ENCODE data around the gene AGXT2.

AGXT2 gene

DNA sequence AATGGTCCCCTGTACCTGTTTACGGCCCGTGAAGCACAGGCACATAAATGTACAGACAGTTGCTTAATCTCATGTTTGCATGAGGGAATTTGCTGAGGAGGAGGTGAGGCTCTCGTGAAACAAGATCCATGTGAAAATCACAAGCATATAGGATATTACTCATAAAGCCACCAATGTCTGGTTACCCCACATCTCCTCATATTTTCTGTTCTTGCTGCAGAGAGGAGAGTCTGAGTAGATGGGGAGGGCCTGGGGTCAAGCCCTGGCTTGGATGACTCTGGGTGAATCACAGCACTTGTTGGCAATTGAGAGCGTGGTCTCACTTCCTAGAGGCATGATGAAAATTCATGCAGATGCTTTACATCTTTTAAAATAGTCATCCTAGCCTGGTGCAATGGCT lies 975 bp downstream of the AGXT2 start:
- Histone ChIP-seq H3K4me1 (ENCODE audit: low read length) (no peaks in the 10 kb centered on the region), H3K27ac (ENCODE audit: low read length) (no peak overlapping the region), H3K4me2 (ENCODE audit: low read depth, low read length) (no peak overlapping the region), H2AFZ (ENCODE audit: low read length) (no peak overlapping the region), H3K79me2 (ENCODE audit: low read length) (no peaks in the 10 kb centered on the region), H3K9me2 (replicated peaks; ENCODE audit: insufficient read depth, low read length) (no peaks in the 10 kb centered on the region), H3K36me3 (replicated peaks; ENCODE audit: insufficient read depth, low read length) (no peaks in the 10 kb centered on the region), H3F3A (ENCODE audit: insufficient read depth, low read length) (no peaks in the 10 kb centered on the region), H3K9ac (ENCODE audit: low read length) (no peak overlapping the region), H3K9me3 (replicated peaks; ENCODE audit: insufficient read depth, low read length) (no peaks in the 10 kb centered on the region), H3K4me3 (ENCODE audit: low read length) (no peak overlapping the region), H3K27me3 (replicated peaks; ENCODE audit: insufficient read depth, low read length) (no peaks in the 10 kb centered on the region), H4K20me1 (ENCODE audit: insufficient read depth, low read length) (no peaks in the 10 kb centered on the region)
- TF ChIP-seq EZH2 (optimal IDR thresholded peaks at IDR 0.05; ENCODE audit: low read depth, low read length) (no peak), EZH2phosphoT487 (IDR thresholded peaks at IDR 0.05; ENCODE audit: low read length) (no peak)
- TF ChIP-seq, protein P1, sequence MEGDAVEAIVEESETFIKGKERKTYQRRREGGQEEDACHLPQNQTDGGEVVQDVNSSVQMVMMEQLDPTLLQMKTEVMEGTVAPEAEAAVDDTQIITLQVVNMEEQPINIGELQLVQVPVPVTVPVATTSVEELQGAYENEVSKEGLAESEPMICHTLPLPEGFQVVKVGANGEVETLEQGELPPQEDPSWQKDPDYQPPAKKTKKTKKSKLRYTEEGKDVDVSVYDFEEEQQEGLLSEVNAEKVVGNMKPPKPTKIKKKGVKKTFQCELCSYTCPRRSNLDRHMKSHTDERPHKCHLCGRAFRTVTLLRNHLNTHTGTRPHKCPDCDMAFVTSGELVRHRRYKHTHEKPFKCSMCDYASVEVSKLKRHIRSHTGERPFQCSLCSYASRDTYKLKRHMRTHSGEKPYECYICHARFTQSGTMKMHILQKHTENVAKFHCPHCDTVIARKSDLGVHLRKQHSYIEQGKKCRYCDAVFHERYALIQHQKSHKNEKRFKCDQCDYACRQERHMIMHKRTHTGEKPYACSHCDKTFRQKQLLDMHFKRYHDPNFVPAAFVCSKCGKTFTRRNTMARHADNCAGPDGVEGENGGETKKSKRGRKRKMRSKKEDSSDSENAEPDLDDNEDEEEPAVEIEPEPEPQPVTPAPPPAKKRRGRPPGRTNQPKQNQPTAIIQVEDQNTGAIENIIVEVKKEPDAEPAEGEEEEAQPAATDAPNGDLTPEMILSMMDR (IDR thresholded peaks at IDR 0.05; ENCODE audit: low read length), result no peak
- DNase-seq, result no peak

DNA sequence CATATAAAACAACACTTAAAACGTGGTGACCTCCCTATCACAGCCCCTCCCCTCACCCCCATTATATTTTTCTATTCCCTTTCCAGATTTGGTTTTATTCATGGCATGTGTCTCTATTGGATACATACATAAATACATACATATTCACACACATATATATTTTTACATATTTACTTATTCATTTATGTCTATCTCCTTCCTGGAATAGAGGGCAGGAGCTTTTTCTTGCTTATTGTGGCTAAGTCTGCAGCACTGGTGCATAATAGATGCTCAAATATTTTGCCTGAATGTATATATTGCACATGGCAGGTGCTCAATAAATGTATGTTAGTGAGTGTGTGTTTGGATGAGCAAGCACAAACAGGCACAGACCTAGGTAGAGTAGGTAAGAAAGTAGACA lies 2.5 kb downstream of the AGXT2 start:
- Histone ChIP-seq H4K20me1 (ENCODE audit: insufficient read depth, low read length) (no peaks in the 10 kb centered on the region), H3K4me1 (ENCODE audit: low read length) (no peaks in the 10 kb centered on the region), H3K27me3 (replicated peaks; ENCODE audit: insufficient read depth, low read length) (no peaks in the 10 kb centered on the region), H3K9me2 (replicated peaks; ENCODE audit: insufficient read depth, low read length) (no peaks in the 10 kb centered on the region), H3K4me2 (ENCODE audit: low read depth, low read length) (no peak overlapping the region), H3K79me2 (ENCODE audit: low read length) (no peaks in the 10 kb centered on the region), H2AFZ (ENCODE audit: low read length) (no peak overlapping the region), H3K36me3 (replicated peaks; ENCODE audit: insufficient read depth, low read length) (no peaks in the 10 kb centered on the region), H3K27ac (ENCODE audit: low read length) (no peak overlapping the region), H3K4me3 (ENCODE audit: low read length) (no peak overlapping the region), H3F3A (ENCODE audit: insufficient read depth, low read length) (no peaks in the 10 kb centered on the region), H3K9me3 (replicated peaks; ENCODE audit: insufficient read depth, low read length) (no peaks in the 10 kb centered on the region), H3K9ac (ENCODE audit: low read length) (no peak overlapping the region)
- TF ChIP-seq EZH2phosphoT487 (IDR thresholded peaks at IDR 0.05; ENCODE audit: low read length), result no peak
- TF ChIP-seq, protein P1 (IDR thresholded peaks at IDR 0.05; ENCODE audit: low read length), result no peak
- no peak for TF ChIP-seq EZH2 (optimal IDR thresholded peaks at IDR 0.05; ENCODE audit: low read depth, low read length)
- DNase-seq, result no peak

DNA sequence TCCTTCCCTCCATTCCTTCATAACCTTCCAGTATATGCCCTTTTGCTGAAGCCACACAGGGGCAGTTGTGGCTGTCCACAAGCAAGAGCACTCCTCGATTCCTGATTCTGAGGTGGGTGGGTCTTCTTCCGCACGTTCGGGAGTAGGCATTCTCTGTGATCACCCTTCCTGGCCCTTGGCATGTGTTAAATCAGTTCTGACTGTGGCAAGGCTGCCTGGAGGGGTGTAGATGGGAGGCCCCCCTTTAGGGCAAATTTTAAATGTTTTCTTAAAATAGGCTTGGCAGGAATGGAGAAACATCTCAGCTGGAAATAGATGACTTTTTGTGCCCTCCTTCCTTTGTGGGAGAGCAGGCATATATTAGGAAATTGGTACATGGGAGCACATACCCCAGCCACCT lies 3.1 kb downstream of the AGXT2 start:
- no peaks in the 10 kb centered on the region for H3K36me3 ChIP-seq (replicated peaks; ENCODE audit: insufficient read depth, low read length)
- no peaks in the 10 kb centered on the region for H3K79me2 ChIP-seq (ENCODE audit: low read length)
- no peaks in the 10 kb centered on the region for H3K9me3 ChIP-seq (replicated peaks; ENCODE audit: insufficient read depth, low read length)
- H3K9ac ChIP-seq (ENCODE audit: low read length), result no peak overlapping the region
- H3K4me3 ChIP-seq (ENCODE audit: low read length), result no peak overlapping the region
- no peak for TF ChIP-seq EZH2phosphoT487 (IDR thresholded peaks at IDR 0.05; ENCODE audit: low read length)
- no peak for TF ChIP-seq EZH2 (optimal IDR thresholded peaks at IDR 0.05; ENCODE audit: low read depth, low read length)
- TF ChIP-seq, protein P1 (IDR thresholded peaks at IDR 0.05; ENCODE audit: low read length), result no peak
- no peak overlapping the region for H3K4me2 ChIP-seq (ENCODE audit: low read depth, low read length)
- H2AFZ ChIP-seq (ENCODE audit: low read length), result no peak overlapping the region
- no peaks in the 10 kb centered on the region for H3K9me2 ChIP-seq (replicated peaks; ENCODE audit: insufficient read depth, low read length)
- H3F3A ChIP-seq (ENCODE audit: insufficient read depth, low read length), result no peaks in the 10 kb centered on the region
- no peak overlapping the region for H3K27ac ChIP-seq (ENCODE audit: low read length)
- DNase-seq, result no peak
- H3K27me3 ChIP-seq (replicated peaks; ENCODE audit: insufficient read depth, low read length), result no peaks in the 10 kb centered on the region
- H4K20me1 ChIP-seq (ENCODE audit: insufficient read depth, low read length), result no peaks in the 10 kb centered on the region
- no peaks in the 10 kb centered on the region for H3K4me1 ChIP-seq (ENCODE audit: low read length)

All from MM.1S (cell line).